GM06990 (cell line): Measurements from ENCODE around the gene ACTR1A.

Source experiments
- DNase-seq: peaks from one replicate; pipeline ENCODE4 v3.0.0-alpha.2; 2011; ENCODE audit not compliant: insufficient read length; ENCODE audit errors: extremely low read depth
- H3K27me3 ChIP-seq: replicated peaks from 2 replicates; pipeline ENCODE4 v1.6.0; 2011; ENCODE audit warnings: low read length; ENCODE audit not compliant: control insufficient read depth, insufficient read depth
- H3K36me3 ChIP-seq: 2 replicates; pipeline ENCODE4 v1.5.1; 2011; ENCODE audit warnings: low read length; ENCODE audit not compliant: control insufficient read depth, insufficient read depth
- H3K4me3 ChIP-seq: replicated peaks from 2 replicates; pipeline ENCODE4 v1.5.1; 2011; ENCODE audit warnings: low read depth, mild to moderate bottlenecking, control low read depth, low read length
- TF ChIP-seq, protein P1 (sequence below): IDR thresholded peaks from 2 replicates; pipeline ENCODE4 v1.5.1; 2011; ENCODE audit warnings: low read length, control low read depth, mild to moderate bottlenecking, inconsistent platforms; ENCODE audit not compliant: insufficient read depth, poor library complexity, severe bottlenecking

Gene ACTR1A

GRCh38 chr10:102449321-102450123 lies 53.0 kb downstream of the ACTR1A start:
- TF ChIP-seq, protein P1, sequence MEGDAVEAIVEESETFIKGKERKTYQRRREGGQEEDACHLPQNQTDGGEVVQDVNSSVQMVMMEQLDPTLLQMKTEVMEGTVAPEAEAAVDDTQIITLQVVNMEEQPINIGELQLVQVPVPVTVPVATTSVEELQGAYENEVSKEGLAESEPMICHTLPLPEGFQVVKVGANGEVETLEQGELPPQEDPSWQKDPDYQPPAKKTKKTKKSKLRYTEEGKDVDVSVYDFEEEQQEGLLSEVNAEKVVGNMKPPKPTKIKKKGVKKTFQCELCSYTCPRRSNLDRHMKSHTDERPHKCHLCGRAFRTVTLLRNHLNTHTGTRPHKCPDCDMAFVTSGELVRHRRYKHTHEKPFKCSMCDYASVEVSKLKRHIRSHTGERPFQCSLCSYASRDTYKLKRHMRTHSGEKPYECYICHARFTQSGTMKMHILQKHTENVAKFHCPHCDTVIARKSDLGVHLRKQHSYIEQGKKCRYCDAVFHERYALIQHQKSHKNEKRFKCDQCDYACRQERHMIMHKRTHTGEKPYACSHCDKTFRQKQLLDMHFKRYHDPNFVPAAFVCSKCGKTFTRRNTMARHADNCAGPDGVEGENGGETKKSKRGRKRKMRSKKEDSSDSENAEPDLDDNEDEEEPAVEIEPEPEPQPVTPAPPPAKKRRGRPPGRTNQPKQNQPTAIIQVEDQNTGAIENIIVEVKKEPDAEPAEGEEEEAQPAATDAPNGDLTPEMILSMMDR: no peak
- H3K36me3 ChIP-seq: peaks cover 2% of the 10 kb centered on the region; the same call in 1 of the 2 replicates
- no peaks in the 10 kb centered on the region for H3K27me3 ChIP-seq
- peak; percentile 82 for DNase-seq
- peak overlapping the region; percentile 89 for H3K4me3 ChIP-seq

GRCh38 chr10:102444851-102445250 lies 57.7 kb downstream of the ACTR1A start:
- H3K36me3 ChIP-seq: no peaks in the 10 kb centered on the region
- TF ChIP-seq, protein P1: no peak
- H3K4me3 ChIP-seq: no peak overlapping the region
- DNase-seq: no peak
- no peaks in the 10 kb centered on the region for H3K27me3 ChIP-seq

DNA sequence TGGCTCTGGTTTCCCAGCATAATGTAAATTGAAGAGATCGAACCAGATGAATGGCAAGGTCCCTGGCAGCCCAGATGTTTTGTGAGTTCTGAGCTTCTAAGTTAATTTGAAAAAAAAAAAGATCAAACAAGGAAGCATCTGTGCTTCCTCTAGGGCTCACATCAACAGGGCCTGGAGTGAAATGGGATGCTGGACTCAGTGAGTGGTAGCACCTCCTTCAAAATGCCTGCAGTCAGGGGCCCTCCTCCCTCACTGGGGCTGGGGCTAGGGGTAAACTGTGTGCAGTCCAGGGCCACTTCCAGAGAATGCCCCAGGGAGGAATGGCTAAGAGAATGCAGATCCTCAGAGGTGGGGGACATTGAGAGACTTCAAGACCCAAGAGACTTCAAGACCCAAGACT lies 64.1 kb downstream of the ACTR1A start:
- H3K4me3 ChIP-seq: no peak overlapping the region
- H3K27me3 ChIP-seq: no peaks in the 10 kb centered on the region
- H3K36me3 ChIP-seq: no peaks in the 10 kb centered on the region
- no peak for DNase-seq
- TF ChIP-seq, protein P1: no peak

DNA sequence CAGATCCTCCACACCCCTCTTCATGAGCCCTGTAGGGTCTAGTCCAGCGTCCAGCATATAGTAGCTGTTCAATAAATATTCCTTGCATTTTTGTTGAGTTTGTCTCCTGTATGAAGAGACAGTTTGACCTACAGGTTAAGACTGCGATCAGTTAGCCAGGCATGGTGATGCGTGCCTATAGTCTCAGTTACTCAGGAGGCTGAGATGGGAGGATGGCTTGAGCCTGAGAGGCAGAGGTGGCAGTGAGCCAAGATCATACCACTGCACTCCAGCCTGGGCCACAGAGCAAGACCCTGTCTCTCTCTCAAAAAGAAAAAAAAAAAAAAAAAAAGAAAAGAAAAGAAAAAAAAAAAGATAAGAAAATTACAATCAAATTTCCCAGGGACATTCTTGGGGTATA lies 65.0 kb downstream of the ACTR1A start:
- TF ChIP-seq, protein P1: no peak
- H3K36me3 ChIP-seq: no peaks in the 10 kb centered on the region
- no peak for DNase-seq
- no peaks in the 10 kb centered on the region for H3K27me3 ChIP-seq
- H3K4me3 ChIP-seq: no peak overlapping the region

DNA sequence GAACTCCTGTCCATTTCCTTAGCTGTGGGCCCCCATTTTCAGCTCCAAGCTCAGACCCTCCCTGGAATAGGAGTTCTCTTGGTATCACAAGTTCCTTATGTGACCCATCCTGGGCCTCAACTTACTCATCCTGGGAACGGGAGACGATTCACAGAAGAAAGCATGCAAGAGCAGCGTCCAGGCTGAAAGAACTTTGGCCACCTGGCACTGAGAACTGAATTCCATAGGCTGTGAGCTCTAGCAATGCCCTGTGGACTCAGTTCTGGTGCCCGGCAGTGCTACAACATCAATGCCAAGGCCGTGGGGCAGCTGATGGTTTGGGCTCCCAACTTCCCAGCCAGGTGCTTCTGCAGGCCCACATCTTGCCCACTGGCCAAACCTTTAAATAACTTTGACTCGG lies 66.2 kb downstream of the ACTR1A start:
- peak overlapping the region; percentile 56 for H3K4me3 ChIP-seq
- H3K36me3 ChIP-seq: no peaks in the 10 kb centered on the region
- no peak for DNase-seq
- H3K27me3 ChIP-seq: no peaks in the 10 kb centered on the region
- TF ChIP-seq, protein P1: no peak
